Prostate gland (tissue), 2 donors: ENCODE results near the gene TSPO.
A peak's percentile ranks its signal among the peaks of the same experiment; 100 is the strongest.

Experiments
- CTCF ChIP-seq, 4 experiments: fragments of 200-600 bp in 2 of 4; fragments of 450-650 bp in 2 of 4; sonication (generic) in 2 of 4; IDR thresholded peaks; 1 replicate in 3 of 4; 2 replicates in 1 of 4; pipeline ENCODE4 v1.5.1; 2016 to 2019; ENCODE audit warnings: antibody characterized with exemption in 4 of 4, mild to moderate bottlenecking in 2 of 4, moderate library complexity in 2 of 4
- POLR2AphosphoS5 ChIP-seq: sonication (generic); formaldehyde crosslinking; IDR thresholded peaks from one replicate; pipeline ENCODE4 v1.6.1; 2017; ENCODE audit warnings: antibody characterized with exemption

- TF ChIP-seq CTCF (IDR thresholded peaks at IDR 0.05) (no peak), POLR2AphosphoS5 (peak; percentile 75)
Observed at GRCh38 chr22:43113526-43114251, 37.7 kb upstream of the TSPO start.
